Measurements from ENCODE around the gene BCAS1.

BCAS1 gene

GRCh38 chr20:54023406-54023805 is 47.0 kb downstream of the BCAS1 start:
- H3K36me3 ChIP-seq (replicated peaks; ENCODE audit: insufficient read depth, low read length) = no peaks in the 10 kb centered on the region
- no peak overlapping the region for H2AFZ ChIP-seq (ENCODE audit: low read length)
- no peak for DNase-seq
- no peak for TF ChIP-seq EZH2 (optimal IDR thresholded peaks at IDR 0.05; ENCODE audit: low read depth, low read length)
- TF ChIP-seq EZH2phosphoT487 (IDR thresholded peaks at IDR 0.05; ENCODE audit: low read length) = no peak
- TF ChIP-seq CTCF (IDR thresholded peaks at IDR 0.05; ENCODE audit: low read length) = no peak
- no peaks in the 10 kb centered on the region for H4K20me1 ChIP-seq (ENCODE audit: insufficient read depth, low read length)
- H3K79me2 ChIP-seq (ENCODE audit: low read length) = no peaks in the 10 kb centered on the region
- H3K9me2 ChIP-seq (replicated peaks; ENCODE audit: insufficient read depth, low read length) = no peaks in the 10 kb centered on the region
- H3K27me3 ChIP-seq (replicated peaks; ENCODE audit: insufficient read depth, low read length) = no peaks in the 10 kb centered on the region
- H3K27ac ChIP-seq (ENCODE audit: low read length) = no peak overlapping the region
- H3K9me3 ChIP-seq (replicated peaks; ENCODE audit: insufficient read depth, low read length) = no peaks in the 10 kb centered on the region
- no peaks in the 10 kb centered on the region; the same call in 1 of the 2 replicates for H3K4me1 ChIP-seq (ENCODE audit: low read length)
- no peak overlapping the region for H3K4me3 ChIP-seq (ENCODE audit: low read length)
- 0 out of 2 replicates have a peak, but pooled peaks cover 3% of the 10 kb centered on the region for H3F3A ChIP-seq (ENCODE audit: insufficient read depth, low read length)
- no peak overlapping the region for H3K9ac ChIP-seq (ENCODE audit: low read length)
- H3K4me2 ChIP-seq (ENCODE audit: low read depth, low read length) = no peak overlapping the region

GRCh38 chr20:54021446-54022235 is 48.8 kb downstream of the BCAS1 start:
- TF ChIP-seq EZH2phosphoT487 (IDR thresholded peaks at IDR 0.05; ENCODE audit: low read length) = no peak
- no peak for TF ChIP-seq CTCF (IDR thresholded peaks at IDR 0.05; ENCODE audit: low read length)
- no peak for TF ChIP-seq EZH2 (optimal IDR thresholded peaks at IDR 0.05; ENCODE audit: low read depth, low read length)
- Histone ChIP-seq H3K27ac (ENCODE audit: low read length) (no peak overlapping the region), H3K9me2 (replicated peaks; ENCODE audit: insufficient read depth, low read length) (no peaks in the 10 kb centered on the region), H4K20me1 (ENCODE audit: insufficient read depth, low read length) (no peaks in the 10 kb centered on the region), H3K9me3 (replicated peaks; ENCODE audit: insufficient read depth, low read length) (no peaks in the 10 kb centered on the region), H3F3A (ENCODE audit: insufficient read depth, low read length) (peaks cover 11% of the 10 kb centered on the region), H2AFZ (ENCODE audit: low read length) (no peak overlapping the region), H3K36me3 (replicated peaks; ENCODE audit: insufficient read depth, low read length) (no peaks in the 10 kb centered on the region), H3K4me1 (ENCODE audit: low read length) (peaks cover 9% of the 10 kb centered on the region), H3K4me2 (ENCODE audit: low read depth, low read length) (no peak overlapping the region), H3K79me2 (ENCODE audit: low read length) (no peaks in the 10 kb centered on the region), H3K9ac (ENCODE audit: low read length) (no peak overlapping the region), H3K27me3 (replicated peaks; ENCODE audit: insufficient read depth, low read length) (no peaks in the 10 kb centered on the region), H3K4me3 (ENCODE audit: low read length) (no peak overlapping the region)
- no peak for DNase-seq

- no peaks in the 10 kb centered on the region for H3K9me3 ChIP-seq (replicated peaks; ENCODE audit: insufficient read depth, low read length)
- no peak overlapping the region for H3K9ac ChIP-seq (ENCODE audit: low read length)
- DNase-seq = no peak
- H2AFZ ChIP-seq (ENCODE audit: low read length) = no peak overlapping the region
- H4K20me1 ChIP-seq (ENCODE audit: insufficient read depth, low read length) = no peaks in the 10 kb centered on the region
- H3K36me3 ChIP-seq (replicated peaks; ENCODE audit: insufficient read depth, low read length) = no peaks in the 10 kb centered on the region
- no peak overlapping the region for H3K27ac ChIP-seq (ENCODE audit: low read length)
- H3F3A ChIP-seq (ENCODE audit: insufficient read depth, low read length) = peaks cover 11% of the 10 kb centered on the region
- peaks cover 16% of the 10 kb centered on the region for H3K4me1 ChIP-seq (ENCODE audit: low read length)
- H3K9me2 ChIP-seq (replicated peaks; ENCODE audit: insufficient read depth, low read length) = no peaks in the 10 kb centered on the region
- H3K4me2 ChIP-seq (ENCODE audit: low read depth, low read length) = no peak overlapping the region
- TF ChIP-seq CTCF (IDR thresholded peaks at IDR 0.05; ENCODE audit: low read length) (no peak), EZH2 (optimal IDR thresholded peaks at IDR 0.05; ENCODE audit: low read depth, low read length) (no peak), EZH2phosphoT487 (IDR thresholded peaks at IDR 0.05; ENCODE audit: low read length) (no peak)
- no peaks in the 10 kb centered on the region for H3K79me2 ChIP-seq (ENCODE audit: low read length)
- no peak overlapping the region for H3K4me3 ChIP-seq (ENCODE audit: low read length)
- no peaks in the 10 kb centered on the region for H3K27me3 ChIP-seq (replicated peaks; ENCODE audit: insufficient read depth, low read length)
Observed at GRCh38 chr20:54020868-54021267, 49.5 kb downstream of the BCAS1 start.
